Breast epithelium (tissue), 3 donors: ENCODE measurements around the gene TMEM191B.
"Not testable (repeated sequence)": the region's sequence is repeated elsewhere in the genome, so short reads cannot be mapped to it uniquely, and the experiment has no call there.

Source experiments
- POLR2A ChIP-seq: fragments of 450-650 bp; IDR thresholded peaks from one replicate; pipeline ENCODE4 v1.6.1; 2016; ENCODE audit warnings: antibody characterized with exemption, mild to moderate bottlenecking, moderate library complexity
- POLR2AphosphoS5 ChIP-seq, 3 donors: sonication (generic); formaldehyde crosslinking; IDR thresholded peaks; one replicate each; pipeline ENCODE4 v1.6.1; 2017; ENCODE audit warnings: antibody characterized with exemption in 3 of 3
- TF ChIP-seq, protein P1 (sequence below), 3 donors: fragments of 450-650 bp; IDR thresholded peaks; one replicate each; pipeline ENCODE4 v1.5.1; 2016 to 2017; ENCODE audit warnings: antibody characterized with exemption in 3 of 3, mild to moderate bottlenecking in 3 of 3, moderate library complexity in 3 of 3

DNA sequence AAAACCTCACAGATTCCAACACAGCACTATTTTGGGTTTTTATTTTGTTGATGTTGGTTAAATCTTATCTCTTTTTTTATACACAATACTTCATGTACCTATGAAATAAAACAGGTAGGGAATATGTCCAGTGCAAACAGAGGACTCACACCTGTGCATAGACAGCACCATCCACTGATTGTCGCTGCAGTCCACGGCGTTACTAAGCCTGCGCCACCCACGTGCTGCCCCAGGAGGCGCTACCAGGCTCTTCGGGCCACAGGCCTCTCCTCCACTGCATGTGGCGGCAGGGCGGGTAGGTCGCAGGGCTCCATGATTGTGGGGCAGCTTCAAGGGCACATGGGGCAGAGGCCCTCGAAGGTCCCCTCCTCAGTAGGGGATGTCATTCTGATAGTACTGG, 6.0 kb downstream of the TMEM191B start:
- TF ChIP-seq, protein P1, sequence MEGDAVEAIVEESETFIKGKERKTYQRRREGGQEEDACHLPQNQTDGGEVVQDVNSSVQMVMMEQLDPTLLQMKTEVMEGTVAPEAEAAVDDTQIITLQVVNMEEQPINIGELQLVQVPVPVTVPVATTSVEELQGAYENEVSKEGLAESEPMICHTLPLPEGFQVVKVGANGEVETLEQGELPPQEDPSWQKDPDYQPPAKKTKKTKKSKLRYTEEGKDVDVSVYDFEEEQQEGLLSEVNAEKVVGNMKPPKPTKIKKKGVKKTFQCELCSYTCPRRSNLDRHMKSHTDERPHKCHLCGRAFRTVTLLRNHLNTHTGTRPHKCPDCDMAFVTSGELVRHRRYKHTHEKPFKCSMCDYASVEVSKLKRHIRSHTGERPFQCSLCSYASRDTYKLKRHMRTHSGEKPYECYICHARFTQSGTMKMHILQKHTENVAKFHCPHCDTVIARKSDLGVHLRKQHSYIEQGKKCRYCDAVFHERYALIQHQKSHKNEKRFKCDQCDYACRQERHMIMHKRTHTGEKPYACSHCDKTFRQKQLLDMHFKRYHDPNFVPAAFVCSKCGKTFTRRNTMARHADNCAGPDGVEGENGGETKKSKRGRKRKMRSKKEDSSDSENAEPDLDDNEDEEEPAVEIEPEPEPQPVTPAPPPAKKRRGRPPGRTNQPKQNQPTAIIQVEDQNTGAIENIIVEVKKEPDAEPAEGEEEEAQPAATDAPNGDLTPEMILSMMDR (IDR thresholded peaks at IDR 0.05), result not testable (repeated sequence)
- TF ChIP-seq POLR2A; POLR2AphosphoS5 (IDR thresholded peaks at IDR 0.05): not testable (repeated sequence)
